Smooth muscle cell (in vitro differentiated cells): ENCODE data around the gene SARM1. TPM values are rescaled to one million over a fixed set of nuclear protein-coding genes. Genes with fewer than 3 reads are reported as not detected.

Source experiments
- DNase-seq: peaks from one replicate; lab custom pipeline; 2025; ENCODE audit not compliant: unreplicated experiment; lab: John Stamatoyannopoulos, UW
- H2AFZ ChIP-seq: fragments of 200-600 bp; sonication (generic); 2 replicates; pipeline ENCODE4 v1.6.0; 2016; ENCODE audit warnings: antibody characterized with exemption, low read depth, mild to moderate bottlenecking
- H3F3A ChIP-seq: fragments of 200-600 bp; sonication (generic); 2 replicates; pipeline ENCODE4 v1.6.0; 2017; ENCODE audit warnings: antibody characterized with exemption, low read depth
- H3K27ac ChIP-seq: fragments of 200-600 bp; sonication (generic); 2 replicates; pipeline ENCODE4 v1.5.1; 2016; ENCODE audit warnings: low read depth, mild to moderate bottlenecking
- H3K27me3 ChIP-seq: fragments of 200-600 bp; sonication (generic); 2 replicates; pipeline ENCODE4 v1.6.1; 2016; ENCODE audit warnings: low read depth, mild to moderate bottlenecking
- H3K36me3 ChIP-seq: fragments of 200-600 bp; sonication (generic); 2 replicates; pipeline ENCODE4 v1.5.1; 2016; ENCODE audit warnings: low read depth
- H3K4me1 ChIP-seq: fragments of 200-600 bp; sonication (generic); 2 replicates; pipeline ENCODE4 v1.5.1; 2016; ENCODE audit warnings: low read depth
- H3K4me2 ChIP-seq: fragments of 200-600 bp; sonication (generic); 2 replicates; pipeline ENCODE4 v1.6.0; 2016; ENCODE audit warnings: mild to moderate bottlenecking
- H3K4me3 ChIP-seq: fragments of 200-600 bp; sonication (generic); 2 replicates; pipeline ENCODE4 v1.5.1; 2016; ENCODE audit warnings: mild to moderate bottlenecking
- H3K79me2 ChIP-seq: fragments of 200-600 bp; sonication (generic); 2 replicates; pipeline ENCODE4 v1.6.0; 2016; ENCODE audit warnings: low read depth, mild to moderate bottlenecking
- H3K9ac ChIP-seq: fragments of 200-600 bp; sonication (generic); 2 replicates; pipeline ENCODE4 v1.6.0; 2016; ENCODE audit warnings: low read depth
- H3K9me3 ChIP-seq: fragments of 200-600 bp; sonication (generic); replicated peaks from 2 replicates; pipeline ENCODE4 v1.5.1; 2016; ENCODE audit warnings: low read depth
- H4K20me1 ChIP-seq: fragments of 200-600 bp; sonication (generic); 2 replicates; pipeline ENCODE4 v1.6.0; 2016; ENCODE audit warnings: low read depth
- CTCF ChIP-seq: fragments of 200-600 bp; sonication (generic); IDR thresholded peaks from 2 replicates; pipeline ENCODE4 v1.5.1; 2017; ENCODE audit warnings: borderline replicate concordance, mild to moderate bottlenecking, antibody characterized with exemption; ENCODE audit not compliant: insufficient read depth, poor library complexity, severe bottlenecking
- WGBS: methylation state at CpG from one replicate; pipeline ENCODE4 v1.1.7; 2016; ENCODE audit warnings: low lambda C conversion rate; 5-methylcytosine and 5-hydroxymethylcytosine counted together
- polyA plus RNA-seq: library from polyadenylated mRNA; unstranded; fragments of >200 nt; fragmentation: Nextera tagmentation; extraction: Ambion mirVana; gene quantifications from 2 replicates; pipeline ENCODE4 v1.2.1, GENCODE V29; 2016
- total RNA-seq: library from RNA; depleted of rRNA; stranded (reverse); fragments of >200 nt; gene quantifications from 2 replicates; pipeline ENCODE4 v1.2.3, GENCODE V29; 2014

SARM1 gene
- total RNA-seq = 8.2 and 13.4 TPM in 2 replicates
- polyA plus RNA-seq = 8.3 and 8.7 TPM in 2 replicates

GRCh38 chr17:28371245-28372202, at the start of gene SARM1:
SARM1 (plus strand) TSS chr17:28371694; CDS start chr17:28372033, 339 bp downstream.
- peak within 1 kb of the TSS; percentile 72 for H2AFZ ChIP-seq
- peak within 1 kb of the TSS; percentile 94 for H3K4me2 ChIP-seq
- no peaks in the 10 kb centered on the region for H3K9me3 ChIP-seq
- H3K36me3 ChIP-seq = no peaks in the 10 kb centered on the region
- WGBS = 3% methylated on average over 55 of the region's 80 CpGs
- H3K9ac ChIP-seq = peak within 1 kb of the TSS; percentile 39
- DNase-seq = peak; percentile 84
- no peak for TF ChIP-seq CTCF
- H3K4me1 ChIP-seq = peaks cover 20% of the 10 kb centered on the region
- H3K27me3 ChIP-seq = no peaks in the 10 kb centered on the region
- peak within 1 kb of the TSS; percentile 68 for H3K4me3 ChIP-seq
- peaks cover 19% of the 10 kb centered on the region for H3K79me2 ChIP-seq
- peak within 1 kb of the TSS; percentile 67 for H3K27ac ChIP-seq
- peaks cover 38% of the 10 kb centered on the region for H4K20me1 ChIP-seq
- H3F3A ChIP-seq = peaks cover 5% of the 10 kb centered on the region

- H3K4me3 ChIP-seq = no peak overlapping the region
- TF ChIP-seq CTCF = no peak
- H3K4me2 ChIP-seq = no peak overlapping the region
- no peak overlapping the region for H3K9ac ChIP-seq
- peaks cover 38% of the 10 kb centered on the region for H3K79me2 ChIP-seq
- peaks cover 10% of the 10 kb centered on the region for H3K4me1 ChIP-seq
- H3K9me3 ChIP-seq = no peaks in the 10 kb centered on the region
- 87% methylated on average over 5 of the region's 5 CpGs for WGBS
- peaks cover 7% of the 10 kb centered on the region for H3K36me3 ChIP-seq
- no peaks in the 10 kb centered on the region for H4K20me1 ChIP-seq
- no peaks in the 10 kb centered on the region for H3K27me3 ChIP-seq
- H2AFZ ChIP-seq = no peak overlapping the region
- H3F3A ChIP-seq = no peaks in the 10 kb centered on the region
- H3K27ac ChIP-seq = no peak overlapping the region
- DNase-seq = no peak
Measured at GRCh38 chr17:28324267-28324745, 47.2 kb upstream of the SARM1 start.

- DNase-seq = no peak
- peaks cover 7% of the 10 kb centered on the region for H3K4me1 ChIP-seq
- no peak overlapping the region for H3K27ac ChIP-seq
- H2AFZ ChIP-seq = no peak overlapping the region
- no peaks in the 10 kb centered on the region for H4K20me1 ChIP-seq
- no peak for TF ChIP-seq CTCF
- H3K36me3 ChIP-seq = peaks cover 7% of the 10 kb centered on the region
- H3K9ac ChIP-seq = no peak overlapping the region
- no peaks in the 10 kb centered on the region for H3K27me3 ChIP-seq
- peaks cover 37% of the 10 kb centered on the region for H3K79me2 ChIP-seq
- WGBS = 99% methylated on average over 3 of the region's 3 CpGs
- no peak overlapping the region for H3K4me2 ChIP-seq
- H3K9me3 ChIP-seq = no peaks in the 10 kb centered on the region
- H3K4me3 ChIP-seq = no peak overlapping the region
- H3F3A ChIP-seq = no peaks in the 10 kb centered on the region
Measured at GRCh38 chr17:28324781-28325180, 46.7 kb upstream of the SARM1 start.
